Activated CD8-positive, alpha-beta memory T cell treated with anti-CD3 and anti-CD28 coated beads for 1 hour (primary cell): Measurements from ENCODE around the gene AGRN.
"Not testable (repeated sequence)": the region's sequence is repeated elsewhere in the genome, so short reads cannot be mapped to it uniquely, and the experiment has no call there.

Source experiments
- DNase-seq, 2 donors: peaks; one replicate each; pipeline ENCODE4 v3.0.0-alpha.2; 2020; ENCODE audit warnings: low read depth in 1 of 2; ENCODE audit errors: extremely low read depth in 1 of 2

The AGRN gene

GRCh38 chr1:1018321-1018685 is 1.6 kb upstream of the AGRN start:
- DNase-seq: not testable (repeated sequence)

GRCh38 chr1:1019122-1019999 is 559 bp upstream of the AGRN start:
- DNase-seq: peak in 1 of 2 donors; percentile 76

GRCh38 chr1:1020415-1021009 is 592 bp downstream of the AGRN start:
- DNase-seq: no peak

- no peak for DNase-seq
These were observed 1.3 kb downstream of the AGRN start for GRCh38 chr1:1021010-1021919.

GRCh38 chr1:1021920-1022259 is 2.0 kb downstream of the AGRN start:
- DNase-seq: no peak

- DNase-seq: no peak
These were observed 2.5 kb downstream of the AGRN start for GRCh38 chr1:1022302-1023009.

GRCh38 chr1:1023700-1024099 is 3.8 kb downstream of the AGRN start:
- DNase-seq: no peak

GRCh38 chr1:1024149-1024770 is 4.3 kb downstream of the AGRN start:
- DNase-seq: no peak

GRCh38 chr1:1024771-1025699 is 5.1 kb downstream of the AGRN start:
- DNase-seq: no peak

GRCh38 chr1:1025730-1026129 is 5.8 kb downstream of the AGRN start:
- no peak for DNase-seq

GRCh38 chr1:1026599-1027413 is 6.9 kb downstream of the AGRN start:
- DNase-seq: no peak

GRCh38 chr1:1027791-1028190 is 7.9 kb downstream of the AGRN start:
- DNase-seq: no peak

- not testable (repeated sequence) for DNase-seq
These were observed 11.1 kb downstream of the AGRN start for GRCh38 chr1:1030867-1031658.

- DNase-seq: no peak
These were observed 11.8 kb downstream of the AGRN start for GRCh38 chr1:1031659-1032235.

GRCh38 chr1:1032424-1032823 is 12.5 kb downstream of the AGRN start:
- no peak for DNase-seq

GRCh38 chr1:1033009-1033587 is 13.2 kb downstream of the AGRN start:
- peak; percentile 70 to 79 for DNase-seq
